HepG2 (cell line): ENCODE data around the gene FBXW8. TPM values are rescaled to one million over a fixed set of nuclear protein-coding genes. Genes with fewer than 3 reads are reported as not detected.

Experiments
- ATAC-seq: fragments of 200-7000 bp; cut with Tn5 transposase; 3 replicates; pipeline ENCODE4 v1.9.1; 2020; ENCODE audit warnings: mild to moderate bottlenecking, moderate library complexity
- BruUV-seq: library from RNA; stranded (reverse); fragments of 400-500 nt; replicated peaks from 2 replicates; lab custom pipeline; 2021; lab: Mats Ljungman, UMichigan
- CTCF ChIA-PET: fragments of 300-600 bp; formaldehyde crosslinking; extraction: SDS; loops from one replicate; lab custom pipeline; 2021; ENCODE audit warnings: low total read pairs, inconsistent platforms, low intra/inter-chr PET ratio; lab: Yijun Ruan, JAX
- POLR2A ChIA-PET: fragments of 350-600 bp; sonication (Branson Sonifier 250); formaldehyde crosslinking; loops from one replicate; lab custom pipeline; 2020; ENCODE audit warnings: antibody characterized with exemption, inconsistent platforms; lab: Yijun Ruan, JAX
- DNase-seq: peaks from one replicate; pipeline ENCODE4 v3.0.0-alpha.2; 2015; ENCODE audit warnings: low spot score
- FAIRE-seq: peaks from 3 replicates; lab custom pipeline; 2011; peaks lifted over from hg19 to GRCh38; lab: Jason Lieb, UNC
- H2AFZ ChIP-seq: one replicate; pipeline ENCODE4 v1.6.1; 2011; ENCODE audit warnings: low read length, inconsistent platforms
- H3K27ac ChIP-seq: fragments of 300-600 bp; 3 replicates; pipeline ENCODE4 v1.8.0; 2011; ENCODE audit warnings: mixed run types, mild to moderate bottlenecking, mixed read lengths, low read length, inconsistent platforms; ENCODE audit not compliant: insufficient read depth; ENCODE audit errors: extremely low read length
- H3K27me3 ChIP-seq, 2 experiments: fragments of 200-600 bp in 1 of 2; 2 replicates in 1 of 2; 3 replicates in 1 of 2; pipeline versions ENCODE4 v1.6.0 to v1.8.0; 2011; ENCODE audit warnings: low read length in 2 of 2, mild to moderate bottlenecking in 2 of 2, moderate library complexity in 2 of 2, inconsistent platforms in 1 of 2; ENCODE audit not compliant: insufficient read depth in 2 of 2, control insufficient read depth in 1 of 2
- H3K36me3 ChIP-seq, 2 experiments: fragments of 200-600 bp in 1 of 2; replicated peaks in 1 of 2; 2 replicates in 1 of 2; 3 replicates in 1 of 2; pipeline versions ENCODE4 v1.5.1 to v1.8.0; 2011; ENCODE audit warnings: low read length in 2 of 2, inconsistent platforms in 1 of 2; ENCODE audit not compliant: insufficient read depth in 2 of 2, control insufficient read depth in 1 of 2
- H3K4me1 ChIP-seq: 2 replicates; pipeline ENCODE4 v1.5.1; 2012; ENCODE audit warnings: low read length, inconsistent platforms; ENCODE audit not compliant: insufficient read depth
- H3K4me2 ChIP-seq: 2 replicates; pipeline ENCODE4 v1.6.0; 2011; ENCODE audit warnings: low read depth, low read length, inconsistent platforms
- H3K4me3 ChIP-seq, 3 experiments: fragments of 200-600 bp in 1 of 3; sonication (generic), shearing (Covaris generic) in 1 of 3; replicated peaks in 1 of 3; 2 replicates each; pipeline ENCODE4 v1.5.1; 2011 to 2016; ENCODE audit warnings: low read length in 3 of 3, inconsistent platforms in 2 of 3, low read depth in 2 of 3, mild to moderate bottlenecking in 2 of 3, control low read depth in 1 of 3, mixed read lengths in 1 of 3; ENCODE audit not compliant: insufficient read depth in 1 of 3
- H3K79me2 ChIP-seq: one replicate; pipeline ENCODE4 v1.6.1; 2011; ENCODE audit warnings: low read length, inconsistent platforms; ENCODE audit not compliant: insufficient read depth
- H3K9ac ChIP-seq: 2 replicates; pipeline ENCODE4 v1.6.0; 2011; ENCODE audit warnings: mild to moderate bottlenecking, low read depth, low read length, inconsistent platforms; ENCODE audit not compliant: insufficient read depth
- H3K9me3 ChIP-seq: 2 replicates; pipeline ENCODE4 v1.5.1; 2012; ENCODE audit warnings: mild to moderate bottlenecking, low read length
- H4K20me1 ChIP-seq: 2 replicates; pipeline ENCODE4 v1.6.0; 2011; ENCODE audit warnings: inconsistent platforms, mild to moderate bottlenecking, low read length, moderate library complexity; ENCODE audit not compliant: insufficient read depth
- NCOA2 ChIP-seq: sonication (generic); formaldehyde crosslinking; IDR thresholded peaks from 2 replicates; pipeline ENCODE4 v1.8.0; 2022; ENCODE audit warnings: inconsistent platforms
- NFE2 ChIP-seq: sonication (generic); formaldehyde crosslinking; IDR thresholded peaks from 2 replicates; pipeline ENCODE4 v1.4.0; 2020; ENCODE audit warnings: missing genetic modification reagents
- RELA ChIP-seq: sonication (generic); formaldehyde crosslinking; IDR thresholded peaks from 2 replicates; pipeline ENCODE4 v1.4.0; 2020; ENCODE audit warnings: missing genetic modification reagents
- SRSF9 ChIP-seq: fragments of 200-400 bp; formaldehyde crosslinking; IDR thresholded peaks from 2 replicates; pipeline ENCODE4 v1.6.1; 2018; ENCODE audit warnings: borderline replicate concordance, mild to moderate bottlenecking, low read depth, low read length; ENCODE audit not compliant: insufficient read depth, poor library complexity, severe bottlenecking
- ZFP1 ChIP-seq: IDR thresholded peaks from 2 replicates; pipeline ENCODE4 v1.6.1; 2016
- ZNF121 ChIP-seq: sonication (generic); formaldehyde crosslinking; IDR thresholded peaks from 2 replicates; pipeline ENCODE4 v1.5.0; 2020; ENCODE audit warnings: mild to moderate bottlenecking, missing genetic modification reagents
- ZNF563 ChIP-seq: sonication (generic); formaldehyde crosslinking; IDR thresholded peaks from 2 replicates; pipeline ENCODE4 v1.8.0; 2022; ENCODE audit warnings: mild to moderate bottlenecking, moderate library complexity, missing genetic modification reagents
- WGBS: methylation state at CpG from one replicate; pipeline ENCODE4 v1.1.6; 2017; ENCODE audit warnings: low lambda C conversion rate; 5-methylcytosine and 5-hydroxymethylcytosine counted together
- in situ Hi-C: cut with HindIII; loops from 2 replicates; pipeline ENCODE4 v1.10.0; 2017; ENCODE audit warnings: low pct_unique_long_range_greater_than_20kb; ENCODE audit not compliant: extremely low pct_ligation_motif_present
- intact Hi-C: fragments of 100-400 bp; cut with micrococcal nuclease; formaldehyde crosslinking; loops from one replicate; pipeline ENCODE4 v1.10.0; 2022; ENCODE audit not compliant: unreplicated experiment
- polyA plus RNA-seq, 8 experiments: library from polyadenylated mRNA; depleted of rRNA in 3 of 8; stranded (reverse) in 7 of 8; unstranded in 1 of 8; fragments of >200 nt; fragmentation: Illumina TruSeq in 4 of 8; extraction: Trizol in 4 of 8; gene quantifications; 2 replicates each; pipeline versions ENCODE4 v1.2.1 to v1.2.3, GENCODE V29; 2011 to 2016; ENCODE audit warnings: low read depth in 4 of 8, missing spikeins in 1 of 8, mixed read lengths in 1 of 8; ENCODE audit not compliant: insufficient read depth in 1 of 8
- total RNA-seq, 5 experiments: library from RNA; depleted of rRNA; stranded (reverse); fragments of >200 nt; fragmentation: Illumina TruSeq; extraction: Trizol; gene quantifications; 2 replicates each; pipeline ENCODE4 v1.2.3, GENCODE V29; 2016; ENCODE audit warnings: low read depth in 1 of 5
- TF ChIP-seq, protein P1 (sequence below): sonication (generic); formaldehyde crosslinking; IDR thresholded peaks from 2 replicates; pipeline ENCODE4 v1.4.0; 2020; ENCODE audit warnings: missing genetic modification reagents, mild to moderate bottlenecking, borderline replicate concordance
- TF ChIP-seq, protein P2 (sequence below): sonication (generic); formaldehyde crosslinking; IDR thresholded peaks from 2 replicates; pipeline ENCODE4 v1.8.0; 2022; ENCODE audit warnings: mild to moderate bottlenecking, missing genetic modification reagents
- TF ChIP-seq, protein P3 (sequence below): sonication (generic); formaldehyde crosslinking; IDR thresholded peaks from 2 replicates; pipeline ENCODE4 v1.4.0; 2020; ENCODE audit warnings: missing genetic modification reagents, mild to moderate bottlenecking, borderline replicate concordance

The FBXW8 gene
- total and polyA plus RNA-seq, 2 of the 13 experiments (the other 11 are each of a cell fraction or from before 2014, with no cell fraction given): 5.1 to 5.9 TPM

DNA sequence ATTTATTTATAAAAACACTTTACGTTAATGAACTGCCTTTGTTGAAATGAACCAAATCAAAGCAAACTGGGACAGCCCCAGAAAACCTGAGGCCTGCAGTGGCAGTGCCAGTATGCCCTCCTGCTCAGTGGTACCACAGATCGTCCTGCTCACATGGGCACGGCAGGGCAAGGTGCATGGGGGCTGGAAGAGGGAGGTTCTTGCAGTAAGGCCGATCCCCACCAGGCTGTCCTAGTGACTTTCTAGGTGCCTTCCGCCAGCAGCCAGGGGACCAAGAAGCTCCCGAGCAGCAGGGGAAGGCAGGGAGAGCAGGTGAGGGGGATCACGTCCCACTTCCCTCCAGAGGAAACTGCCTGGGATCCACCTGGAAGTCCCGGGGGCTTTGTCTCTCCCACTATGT, 124.5 kb downstream of the FBXW8 start (continued):
- TF ChIP-seq ZNF563 (CRISPR knock-in tag) (no peak), RELA (CRISPR knock-in tag) (no peak), NCOA2 (no peak), NFE2 (CRISPR knock-in tag) (no peak), ZFP1 (CRISPR knock-in tag) (no peak)
- TF ChIP-seq, protein P1, sequence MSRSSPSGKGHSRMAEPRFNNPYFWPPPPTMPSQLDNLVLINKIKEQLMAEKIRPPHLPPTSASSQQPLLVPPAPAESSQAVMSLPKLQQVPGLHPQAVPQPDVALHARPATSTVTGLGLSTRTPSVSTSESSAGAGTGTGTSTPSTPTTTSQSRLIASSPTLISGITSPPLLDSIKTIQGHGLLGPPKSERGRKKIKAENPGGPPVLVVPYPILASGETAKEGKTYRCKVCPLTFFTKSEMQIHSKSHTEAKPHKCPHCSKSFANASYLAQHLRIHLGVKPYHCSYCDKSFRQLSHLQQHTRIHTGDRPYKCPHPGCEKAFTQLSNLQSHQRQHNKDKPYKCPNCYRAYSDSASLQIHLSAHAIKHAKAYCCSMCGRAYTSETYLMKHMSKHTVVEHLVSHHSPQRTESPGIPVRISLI (CRISPR knock-in tag): no peak
- TF ChIP-seq, protein P2, sequence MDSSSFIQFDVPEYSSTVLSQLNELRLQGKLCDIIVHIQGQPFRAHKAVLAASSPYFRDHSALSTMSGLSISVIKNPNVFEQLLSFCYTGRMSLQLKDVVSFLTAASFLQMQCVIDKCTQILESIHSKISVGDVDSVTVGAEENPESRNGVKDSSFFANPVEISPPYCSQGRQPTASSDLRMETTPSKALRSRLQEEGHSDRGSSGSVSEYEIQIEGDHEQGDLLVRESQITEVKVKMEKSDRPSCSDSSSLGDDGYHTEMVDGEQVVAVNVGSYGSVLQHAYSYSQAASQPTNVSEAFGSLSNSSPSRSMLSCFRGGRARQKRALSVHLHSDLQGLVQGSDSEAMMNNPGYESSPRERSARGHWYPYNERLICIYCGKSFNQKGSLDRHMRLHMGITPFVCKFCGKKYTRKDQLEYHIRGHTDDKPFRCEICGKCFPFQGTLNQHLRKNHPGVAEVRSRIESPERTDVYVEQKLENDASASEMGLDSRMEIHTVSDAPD (CRISPR knock-in tag): no peak

DNA sequence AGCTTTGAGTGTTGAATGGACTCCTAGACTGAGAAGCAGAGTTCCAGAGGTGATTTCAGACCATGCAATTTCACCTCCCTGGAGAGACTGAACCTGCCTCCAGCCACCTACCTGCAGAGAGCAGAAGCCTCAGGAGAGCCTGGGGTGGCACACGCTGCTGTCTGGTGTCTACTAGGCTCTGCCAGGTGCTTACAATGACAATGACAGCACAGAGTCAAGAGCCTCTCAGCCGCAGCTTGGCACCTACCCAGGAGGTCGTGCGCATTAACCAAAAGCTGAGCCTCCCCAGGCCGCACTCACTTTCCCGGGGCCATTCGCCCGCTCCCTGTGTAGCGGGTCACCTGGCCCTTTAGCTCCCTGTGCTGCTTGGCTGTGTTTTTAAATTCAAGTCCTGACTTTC, 125.3 kb downstream of the FBXW8 start:
- FAIRE-seq: no peak
- Histone ChIP-seq H3K9me3 (no peaks in the 10 kb centered on the region), H3K4me2 (no peak overlapping the region), H3K27ac (no peak overlapping the region), H4K20me1 (no peaks in the 10 kb centered on the region), H3K4me3 (no peak overlapping the region), H3K36me3 (peaks cover 5 to 23% of the 10 kb centered on the region in 2 experiments; a peak in 4 of 5 replicates)
- POLR2A ChIA-PET: no interaction called here
- intact Hi-C loops: no loop called here
- no peak for ATAC-seq
- TF ChIP-seq SRSF9 (no peak), ZNF121 (no peak)
- TF ChIP-seq, protein P3, sequence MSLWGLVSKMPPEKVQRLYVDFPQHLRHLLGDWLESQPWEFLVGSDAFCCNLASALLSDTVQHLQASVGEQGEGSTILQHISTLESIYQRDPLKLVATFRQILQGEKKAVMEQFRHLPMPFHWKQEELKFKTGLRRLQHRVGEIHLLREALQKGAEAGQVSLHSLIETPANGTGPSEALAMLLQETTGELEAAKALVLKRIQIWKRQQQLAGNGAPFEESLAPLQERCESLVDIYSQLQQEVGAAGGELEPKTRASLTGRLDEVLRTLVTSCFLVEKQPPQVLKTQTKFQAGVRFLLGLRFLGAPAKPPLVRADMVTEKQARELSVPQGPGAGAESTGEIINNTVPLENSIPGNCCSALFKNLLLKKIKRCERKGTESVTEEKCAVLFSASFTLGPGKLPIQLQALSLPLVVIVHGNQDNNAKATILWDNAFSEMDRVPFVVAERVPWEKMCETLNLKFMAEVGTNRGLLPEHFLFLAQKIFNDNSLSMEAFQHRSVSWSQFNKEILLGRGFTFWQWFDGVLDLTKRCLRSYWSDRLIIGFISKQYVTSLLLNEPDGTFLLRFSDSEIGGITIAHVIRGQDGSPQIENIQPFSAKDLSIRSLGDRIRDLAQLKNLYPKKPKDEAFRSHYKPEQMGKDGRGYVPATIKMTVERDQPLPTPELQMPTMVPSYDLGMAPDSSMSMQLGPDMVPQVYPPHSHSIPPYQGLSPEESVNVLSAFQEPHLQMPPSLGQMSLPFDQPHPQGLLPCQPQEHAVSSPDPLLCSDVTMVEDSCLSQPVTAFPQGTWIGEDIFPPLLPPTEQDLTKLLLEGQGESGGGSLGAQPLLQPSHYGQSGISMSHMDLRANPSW (CRISPR knock-in tag): no peak
- TF ChIP-seq, all 625 proteins: peak for 0
- H3K27me3 ChIP-seq: no peaks in the 10 kb centered on the region
- H3K79me2 ChIP-seq: no peaks in the 10 kb centered on the region
- 98% methylated on average over 5 of the region's 9 CpGs for WGBS
- no peak overlapping the region for H3K9ac ChIP-seq
- H2AFZ ChIP-seq: no peak overlapping the region
- BruUV-seq: no TSS peak
- 0 out of 2 replicates have a peak, but pooled peaks cover 5% of the 10 kb centered on the region for H3K4me1 ChIP-seq
- DNase-seq: no peak
- in situ Hi-C loops: no loop called here
- CTCF ChIA-PET: no interaction called here
